B cell (primary cell): ENCODE results near the gene DNAJC1. TPM values are rescaled to one million over a fixed set of nuclear protein-coding genes. Genes with fewer than 3 reads are reported as not detected.

Source experiments
- ATAC-seq: fragments of 200-7000 bp; cut with Tn5 transposase; one replicate; pipeline ENCODE4 v1.10.0; 2021; ENCODE audit warnings: low read depth, mild to moderate bottlenecking, moderate number of reproducible peaks, moderate library complexity
- CTCF ChIA-PET: fragments of 350-600 bp; sonication (Branson Sonifier 250); formaldehyde crosslinking; loops from one replicate; lab custom pipeline; 2021; ENCODE audit warnings: antibody characterized with exemption, inconsistent platforms; lab: Charles Lee
- POLR2A ChIA-PET: fragments of 350-600 bp; sonication (Branson Sonifier 250); formaldehyde crosslinking; loops from one replicate; lab custom pipeline; 2021; ENCODE audit warnings: antibody characterized with exemption; lab: Charles Lee
- DNase-seq: peaks from one replicate; pipeline ENCODE4 v3.0.0; 2013
- H2AFZ ChIP-seq: 2 replicates; pipeline ENCODE4 v1.6.1; 2012; ENCODE audit warnings: mild to moderate bottlenecking, low read depth, low read length; ENCODE audit not compliant: insufficient read depth, poor library complexity, severe bottlenecking
- H3K27ac ChIP-seq, 2 donors: 1 replicate in 1 of 2; 2 replicates in 1 of 2; pipeline ENCODE4 v1.5.1; 2012 to 2013; ENCODE audit warnings: low read length in 2 of 2, mild to moderate bottlenecking in 2 of 2, moderate library complexity in 1 of 2
- H3K27me3 ChIP-seq, 4 experiments: fragments of 200-600 bp in 1 of 4; sonication (generic) in 1 of 4; replicated peaks in 1 of 4; 1 replicate in 2 of 4; 2 replicates in 2 of 4; pipeline versions ENCODE4 v1.6.1 to v1.7.0; 2013 to 2016; ENCODE audit warnings: low read length in 3 of 4, mild to moderate bottlenecking in 2 of 4, mixed read lengths in 1 of 4, moderate library complexity in 1 of 4; ENCODE audit not compliant: insufficient read depth in 4 of 4, control insufficient read depth in 3 of 4; ENCODE audit errors: control extremely low read depth in 1 of 4
- H3K36me3 ChIP-seq, 2 experiments: replicated peaks in 1 of 2; 1 replicate in 1 of 2; 2 replicates in 1 of 2; pipeline versions ENCODE4 v1.6.1 to v1.7.1; 2013; ENCODE audit warnings: low read length in 1 of 2; ENCODE audit not compliant: insufficient read depth in 2 of 2, control insufficient read depth in 1 of 2; ENCODE audit errors: control extremely low read depth in 1 of 2, extremely low read depth in 1 of 2
- H3K4me1 ChIP-seq, 2 donors: fragments of 200-600 bp in 1 of 2; sonication (generic) in 1 of 2; 1 replicate in 1 of 2; 2 replicates in 1 of 2; pipeline versions ENCODE4 v1.5.1 to v1.6.1; 2013 to 2017; ENCODE audit warnings: low read length in 2 of 2; ENCODE audit not compliant: control insufficient read depth in 2 of 2, insufficient read depth in 2 of 2
- H3K4me2 ChIP-seq: replicated peaks from 2 replicates; pipeline ENCODE3; 2012; ENCODE audit warnings: mild to moderate bottlenecking, low read depth, low read length; ENCODE audit not compliant: poor library complexity, severe bottlenecking
- H3K4me3 ChIP-seq, 5 experiments: fragments of 200-600 bp in 1 of 5; sonication (generic) in 1 of 5; 1 replicate in 3 of 5; 2 replicates in 2 of 5; pipeline versions ENCODE4 v1.5.1 to v1.7.0; 2011 to 2016; ENCODE audit warnings: low read length in 4 of 5, mild to moderate bottlenecking in 4 of 5, low read depth in 2 of 5, control low read depth in 1 of 5, moderate library complexity in 1 of 5; ENCODE audit not compliant: insufficient read depth in 1 of 5; ENCODE audit errors: control extremely low read depth in 1 of 5, extremely low read depth in 1 of 5
- H3K79me2 ChIP-seq: fragments of 200-600 bp; sonication (generic); one replicate; pipeline ENCODE4 v1.6.0; 2016; ENCODE audit warnings: low read length; ENCODE audit not compliant: control insufficient read depth, insufficient read depth
- H3K9ac ChIP-seq: fragments of 200-600 bp; sonication (generic); 2 replicates; pipeline ENCODE4 v1.6.1; 2017; ENCODE audit warnings: mild to moderate bottlenecking, low read length, moderate library complexity
- H3K9me3 ChIP-seq, 3 donors: one replicate each; pipeline versions ENCODE4 v1.6.1 to v1.7.1; 2013; ENCODE audit warnings: low read length in 2 of 3; ENCODE audit not compliant: control insufficient read depth in 2 of 3, insufficient read depth in 1 of 3; ENCODE audit errors: control extremely low read depth in 1 of 3
- H4K20me1 ChIP-seq: 2 replicates; pipeline ENCODE4 v1.6.0; 2012; ENCODE audit warnings: mild to moderate bottlenecking, low read length; ENCODE audit not compliant: insufficient read depth, control insufficient read depth, poor library complexity, severe bottlenecking
- H3K27ac Mint-ChIP-seq: one replicate; pipeline ENCODE4 v1.8.0; 2021; ENCODE audit warnings: mixed read lengths
- H3K27me3 Mint-ChIP-seq: one replicate; pipeline ENCODE4 v1.8.0; 2021; ENCODE audit warnings: mixed read lengths
- H3K4me1 Mint-ChIP-seq: one replicate; pipeline ENCODE4 v1.8.0; 2021; ENCODE audit warnings: mixed read lengths
- H3K4me3 Mint-ChIP-seq: one replicate; pipeline ENCODE4 v1.8.0; 2021; ENCODE audit warnings: mixed read lengths
- H3K9me3 Mint-ChIP-seq: one replicate; pipeline ENCODE4 v1.8.0; 2022; ENCODE audit warnings: mixed read lengths; ENCODE audit not compliant: insufficient read depth
- CTCF ChIP-seq: fragments of 200-600 bp; IDR thresholded peaks from one replicate; pipeline ENCODE4 v1.8.0; 2022; ENCODE audit warnings: antibody characterized with exemption, mild to moderate bottlenecking
- EZH2 ChIP-seq: IDR thresholded peaks from 2 replicates; pipeline ENCODE4 v1.6.1; 2012; ENCODE audit warnings: borderline replicate concordance, low read depth, mild to moderate bottlenecking, moderate library complexity, low read length; ENCODE audit not compliant: insufficient read depth, poor library complexity, severe bottlenecking
- WGBS: methylation state at CpG from one replicate; pipeline ENCODE4 v1.1.5; 2013; ENCODE audit warnings: missing lambda C conversion rate; ENCODE audit not compliant: insufficient coverage; 5-methylcytosine and 5-hydroxymethylcytosine counted together
- intact Hi-C: fragments of 100-400 bp; cut with micrococcal nuclease; formaldehyde crosslinking; loops from one replicate; pipeline ENCODE4 v1.10.0; 2022
- polyA plus RNA-seq: library from polyadenylated mRNA; depleted of rRNA; stranded (reverse); fragments of >200 nt; gene quantifications from 2 replicates; pipeline ENCODE4 v1.2.3, GENCODE V29; 2012
- total RNA-seq, 2 donors: library from RNA; stranded (reverse); fragments of 120-200 nt in 1 of 2; gene quantifications; 1 replicate in 1 of 2; 2 replicates in 1 of 2; pipeline versions ENCODE4 v1.2.3 to v1.2.4, GENCODE V29; 2013 to 2022

DNAJC1 gene
- total and polyA plus RNA-seq, 2 donors (not counting 1 experiment from before 2014, with no cell fraction given), result 9.4 to 15.4 TPM

GRCh38 chr10:21924511-21924910, 79.0 kb downstream of the DNAJC1 start:
- no peak for ATAC-seq
- H3K27ac Mint-ChIP-seq, result no peak overlapping the region
- POLR2A ChIA-PET, result no interaction called here

GRCh38 chr10:21920633-21921032, 82.9 kb downstream of the DNAJC1 start:
- H3K27ac ChIP-seq, result no peak overlapping the region
- Mint-ChIP-seq H3K27ac (no peak overlapping the region), H3K4me1 (peaks cover 5% of the 10 kb centered on the region), H3K4me3 (no peak overlapping the region), H3K9me3 (no peaks in the 10 kb centered on the region), H3K27me3 (no peaks in the 10 kb centered on the region)
- no peaks in the 10 kb centered on the region for H3K9me3 ChIP-seq
- H3K79me2 ChIP-seq, result no peaks in the 10 kb centered on the region
- H3K36me3 ChIP-seq, result peaks cover 0 to 2% of the 10 kb centered on the region in 2 experiments
- no CpG with 5 or more reads among the region's 3 CpGs for WGBS
- no peak overlapping the region for H3K9ac ChIP-seq
- H3K4me1 ChIP-seq, result no peaks in the 10 kb centered on the region
- intact Hi-C loops, result no loop called here
- DNase-seq, result no peak
- CTCF ChIA-PET, result no interaction called here
- ATAC-seq, result no peak
- TF ChIP-seq CTCF (no peak), EZH2 (no peak)
- H2AFZ ChIP-seq, result no peak overlapping the region
- H3K27me3 ChIP-seq, result no peaks in the 10 kb centered on the region
- no peak overlapping the region for H3K4me2 ChIP-seq
- H3K4me3 ChIP-seq, result no peak overlapping the region
- POLR2A ChIA-PET, result no interaction called here
- H4K20me1 ChIP-seq, result no peaks in the 10 kb centered on the region

More at GRCh38 chr10:21924511-21924910, 79.0 kb downstream of the DNAJC1 start:
- no peaks in the 10 kb centered on the region for H3K4me1 ChIP-seq
- H3K36me3 ChIP-seq, result peaks cover 0 to 2% of the 10 kb centered on the region in 2 experiments
- no peaks in the 10 kb centered on the region for H3K27me3 ChIP-seq
- H3K9me3 ChIP-seq, result no peaks in the 10 kb centered on the region
- no peak overlapping the region for H2AFZ ChIP-seq
- no peaks in the 10 kb centered on the region for H3K79me2 ChIP-seq
- no peak overlapping the region for H3K27ac ChIP-seq
- Mint-ChIP-seq H3K27me3 (no peaks in the 10 kb centered on the region), H3K4me3 (no peak overlapping the region), H3K9me3 (no peaks in the 10 kb centered on the region), H3K4me1 (peaks cover 4% of the 10 kb centered on the region)
- no peak for TF ChIP-seq CTCF
- no peak for TF ChIP-seq EZH2
- no peaks in the 10 kb centered on the region for H4K20me1 ChIP-seq
- H3K9ac ChIP-seq, result no peak overlapping the region
- intact Hi-C loops, result no loop called here
- no peak for DNase-seq
- no peak overlapping the region for H3K4me2 ChIP-seq
- CTCF ChIA-PET, result no interaction called here
- no peak overlapping the region for H3K4me3 ChIP-seq
